IMR-90 (cell line): ENCODE results near the gene TEDDM1. TPM values are rescaled to one million over a fixed set of nuclear protein-coding genes. Genes with fewer than 3 reads are reported as not detected.

ENCODE experiments used
- ATAC-seq: fragments of 200-7000 bp; cut with Tn5 transposase; 2 replicates; pipeline ENCODE4 v1.9.1; 2020; ENCODE audit warnings: low read depth, mild to moderate bottlenecking, moderate library complexity
- BruUV-seq: library from RNA; stranded (reverse); fragments of 400-500 nt; replicated peaks from 2 replicates; lab custom pipeline; 2021; lab: Mats Ljungman, UMichigan
- CTCF ChIA-PET: fragments of 300-600 bp; formaldehyde crosslinking; extraction: SDS; loops from one replicate; lab custom pipeline; 2021; ENCODE audit warnings: antibody characterized with exemption; lab: Yijun Ruan, JAX
- POLR2A ChIA-PET: fragments of 300-600 bp; sonication (Branson Sonifier 250); formaldehyde crosslinking; loops from one replicate; lab custom pipeline; 2022; ENCODE audit warnings: antibody characterized with exemption; ENCODE audit not compliant: unreplicated experiment; lab: Charles Lee
- DNase-seq: peaks from one replicate; pipeline ENCODE4 v3.0.0; 2013
- H2AFZ ChIP-seq: replicated peaks from 2 replicates; pipeline ENCODE3; 2013; ENCODE audit warnings: low read length, mild to moderate bottlenecking; ENCODE audit not compliant: poor library complexity
- H2AK5ac ChIP-seq: 2 replicates; pipeline ENCODE4 v1.6.1; 2013; ENCODE audit warnings: low read depth, low read length, inconsistent platforms
- H2AK9ac ChIP-seq: replicated peaks from 2 replicates; pipeline ENCODE3; 2013; ENCODE audit warnings: mild to moderate bottlenecking, low read depth, low read length, moderate library complexity; ENCODE audit not compliant: poor library complexity
- H2BK120ac ChIP-seq: 2 replicates; pipeline ENCODE4 v1.6.1; 2013; ENCODE audit warnings: low read depth, low read length, inconsistent platforms
- H2BK15ac ChIP-seq: 3 replicates; pipeline ENCODE4 v1.6.1; 2013; ENCODE audit warnings: low read depth, low read length, inconsistent platforms
- H2BK20ac ChIP-seq: 2 replicates; pipeline ENCODE4 v1.6.1; 2013; ENCODE audit warnings: low read depth, mild to moderate bottlenecking, inconsistent platforms, low read length, moderate library complexity
- H2BK5ac ChIP-seq: 2 replicates; pipeline ENCODE4 v1.6.1; 2013; ENCODE audit warnings: mild to moderate bottlenecking, low read depth, low read length, inconsistent platforms; ENCODE audit not compliant: poor library complexity, severe bottlenecking
- H3K14ac ChIP-seq: replicated peaks from 2 replicates; pipeline ENCODE4 v1.6.1; 2013; ENCODE audit warnings: low read depth, low read length, inconsistent platforms
- H3K18ac ChIP-seq: 2 replicates; pipeline ENCODE4 v1.6.1; 2013; ENCODE audit warnings: low read depth, low read length, control low read depth
- H3K23ac ChIP-seq: 2 replicates; pipeline ENCODE4 v1.6.1; 2013; ENCODE audit warnings: low read depth, low read length, inconsistent platforms
- H3K27ac ChIP-seq: 2 replicates; pipeline ENCODE4 v1.5.1; 2013; ENCODE audit warnings: mild to moderate bottlenecking, control low read depth, low read length; ENCODE audit not compliant: insufficient read depth
- H3K27me3 ChIP-seq: 2 replicates; pipeline ENCODE4 v1.6.1; 2013; ENCODE audit warnings: low read length; ENCODE audit not compliant: control insufficient read depth, insufficient read depth
- H3K36me3 ChIP-seq: 2 replicates; pipeline ENCODE4 v1.6.1; 2013; ENCODE audit warnings: low read length, mixed read lengths; ENCODE audit not compliant: control insufficient read depth, insufficient read depth
- H3K4ac ChIP-seq: 2 replicates; pipeline ENCODE4 v1.6.1; 2013; ENCODE audit warnings: low read depth, low read length, inconsistent platforms
- H3K4me1 ChIP-seq: 2 replicates; pipeline ENCODE4 v1.6.1; 2013; ENCODE audit warnings: low read length, mixed read lengths; ENCODE audit not compliant: control insufficient read depth, insufficient read depth
- H3K4me2 ChIP-seq: 2 replicates; pipeline ENCODE4 v1.6.1; 2013; ENCODE audit warnings: low read depth, mild to moderate bottlenecking, control low read depth, low read length, moderate library complexity
- H3K4me3 ChIP-seq: 2 replicates; pipeline ENCODE4 v1.5.1; 2013; ENCODE audit warnings: low read depth, mild to moderate bottlenecking, control low read depth, low read length, moderate library complexity; ENCODE audit not compliant: insufficient read depth
- H3K56ac ChIP-seq: 2 replicates; pipeline ENCODE4 v1.6.1; 2013; ENCODE audit warnings: low read length, inconsistent platforms; ENCODE audit not compliant: insufficient read depth; ENCODE audit errors: extremely low read depth
- H3K79me1 ChIP-seq, 2 experiments: 2 replicates each; pipeline ENCODE4 v1.6.1; 2013; ENCODE audit warnings: low read length in 2 of 2, inconsistent platforms in 1 of 2, low read depth in 1 of 2
- H3K9ac ChIP-seq: 2 replicates; pipeline ENCODE4 v1.6.1; 2013; ENCODE audit warnings: low read depth, low read length, control low read depth
- H3K9me1 ChIP-seq: 2 replicates; pipeline ENCODE4 v1.6.1; 2013; ENCODE audit warnings: low read length, inconsistent platforms; ENCODE audit not compliant: insufficient read depth
- H3K9me3 ChIP-seq: 2 replicates; pipeline ENCODE4 v1.6.1; 2013; ENCODE audit warnings: low read length; ENCODE audit not compliant: control insufficient read depth, insufficient read depth
- H4K20me1 ChIP-seq: 2 replicates; pipeline ENCODE4 v1.6.1; 2013; ENCODE audit warnings: low read length, inconsistent platforms; ENCODE audit not compliant: insufficient read depth
- H4K5ac ChIP-seq: 2 replicates; pipeline ENCODE4 v1.6.1; 2013; ENCODE audit warnings: mild to moderate bottlenecking, low read depth, low read length, control low read depth
- H4K8ac ChIP-seq, 2 experiments: 2 replicates each; pipeline ENCODE4 v1.6.1; 2013; ENCODE audit warnings: low read depth in 2 of 2, low read length in 2 of 2, control low read depth in 1 of 2, inconsistent platforms in 1 of 2
- H4K91ac ChIP-seq: 2 replicates; pipeline ENCODE4 v1.6.1; 2013; ENCODE audit warnings: low read depth, low read length, inconsistent platforms; ENCODE audit not compliant: insufficient read depth
- BHLHE40 ChIP-seq: fragments of 150-350 bp; IDR thresholded peaks from 2 replicates; pipeline ENCODE4 v1.6.1; 2016; ENCODE audit warnings: mild to moderate bottlenecking, low read depth, low read length
- CEBPB ChIP-seq: IDR thresholded peaks from 2 replicates; pipeline ENCODE4 v1.6.1; 2012; ENCODE audit warnings: low read depth, low read length, improper control_type of control experiment
- CHD1 ChIP-seq: IDR thresholded peaks from 2 replicates; pipeline ENCODE4 v1.6.1; 2012; ENCODE audit warnings: low read depth, low read length, improper control_type of control experiment
- CTCF ChIP-seq: conservative IDR thresholded peaks from 2 replicates; pipeline ENCODE4 v1.5.1; 2012; ENCODE audit warnings: mild to moderate bottlenecking, low read depth, low read length, improper control_type of control experiment
- ELK1 ChIP-seq: fragments of 150-350 bp; IDR thresholded peaks from 2 replicates; pipeline ENCODE4 v1.6.1; 2016; ENCODE audit warnings: low read depth, mild to moderate bottlenecking, low read length, moderate library complexity, borderline replicate concordance
- FOS ChIP-seq: fragments of 150-350 bp; IDR thresholded peaks from 2 replicates; pipeline ENCODE4 v1.6.1; 2016; ENCODE audit warnings: low read depth, low read length
- MAFK ChIP-seq: IDR thresholded peaks from 2 replicates; pipeline ENCODE4 v1.6.1; 2012; ENCODE audit warnings: low read depth, low read length, improper control_type of control experiment
- MAZ ChIP-seq: IDR thresholded peaks from 2 replicates; pipeline ENCODE4 v1.6.1; 2012; ENCODE audit warnings: low read depth, mild to moderate bottlenecking, low read length, improper control_type of control experiment, moderate library complexity, borderline replicate concordance
- MXI1 ChIP-seq: IDR thresholded peaks from 2 replicates; pipeline ENCODE4 v1.6.1; 2012; ENCODE audit warnings: low read depth, mild to moderate bottlenecking, low read length, moderate library complexity, borderline replicate concordance
- NFE2L2 ChIP-seq: fragments of 150-350 bp; IDR thresholded peaks from 2 replicates; pipeline ENCODE4 v1.6.1; 2016; ENCODE audit warnings: low read depth, mild to moderate bottlenecking, low read length
- POLR2A ChIP-seq: IDR thresholded peaks from 2 replicates; pipeline ENCODE4 v1.6.1; 2012; ENCODE audit warnings: mild to moderate bottlenecking, low read depth, low read length
- RAD21 ChIP-seq: IDR thresholded peaks from 2 replicates; pipeline ENCODE4 v1.6.1; 2012; ENCODE audit warnings: low read length, improper control_type of control experiment
- RCOR1 ChIP-seq: IDR thresholded peaks from 2 replicates; pipeline ENCODE4 v1.6.1; 2012; ENCODE audit warnings: mild to moderate bottlenecking, low read length, improper control_type of control experiment; ENCODE audit not compliant: insufficient replicate concordance
- RFX5 ChIP-seq: IDR thresholded peaks from 2 replicates; pipeline ENCODE4 v1.8.0; 2012; ENCODE audit warnings: low read depth, mild to moderate bottlenecking, low read length, moderate library complexity
- SMC3 ChIP-seq: fragments of 150-350 bp; IDR thresholded peaks from 2 replicates; pipeline ENCODE4 v1.6.1; 2016; ENCODE audit warnings: low read depth, mild to moderate bottlenecking, antibody characterized with exemption, low read length, moderate library complexity
- USF2 ChIP-seq: fragments of 150-350 bp; IDR thresholded peaks from 2 replicates; pipeline ENCODE4 v1.6.1; 2017; ENCODE audit warnings: mild to moderate bottlenecking, antibody characterized with exemption, low read length, low read depth
- WGBS, 2 experiments: methylation state at CpG; one replicate each; pipeline versions ENCODE4 v1.1.5 to v1.1.7; 2013; ENCODE audit warnings: missing lambda C conversion rate in 2 of 2; ENCODE audit not compliant: insufficient read length in 1 of 2; ENCODE audit errors: extremely low coverage in 2 of 2; 5-methylcytosine and 5-hydroxymethylcytosine counted together
- dilution Hi-C: fragments of 300-500 bp; cut with HindIII; formaldehyde crosslinking; loops from one replicate; pipeline ENCODE4 v1.14.3; 2018; ENCODE audit warnings: low sequenced_read_pairs; ENCODE audit not compliant: unreplicated experiment
- in situ Hi-C: fragments of 300-500 bp; cut with MboI; formaldehyde crosslinking; loops from 3 replicates; pipeline ENCODE4 v1.14.3; 2019; ENCODE audit warnings: low sequenced_read_pairs, inconsistent platforms, mixed read lengths
- intact Hi-C: fragments of 100-400 bp; cut with micrococcal nuclease; formaldehyde crosslinking; loops from 2 replicates; pipeline ENCODE4 v1.10.0; 2022
- polyA plus RNA-seq, 3 experiments: library from polyadenylated mRNA; depleted of rRNA; stranded (reverse); fragments of >200 nt; gene quantifications; 2 replicates each; pipeline ENCODE4 v1.2.3, GENCODE V29; 2012; ENCODE audit warnings: low replicate concordance in 1 of 3
- total RNA-seq: library from RNA; depleted of rRNA; stranded (reverse); fragments of >200 nt; gene quantifications from 2 replicates; pipeline ENCODE4 v1.2.3, GENCODE V29; 2012

TEDDM1 gene
- total and polyA plus RNA-seq, 2 of the 4 experiments (the other 2 are of a cell fraction) = not detected

- intact Hi-C loops (no loop called here), in situ Hi-C loops (no loop called here), dilution Hi-C loops (no loop called here)
- H3K18ac ChIP-seq = no peak overlapping the region
- H3K9ac ChIP-seq = no peak overlapping the region
- H3K4ac ChIP-seq = no peak overlapping the region
- no peak for ATAC-seq
- no CpG with 5 or more reads among the region's 7 CpGs for WGBS, 2 experiments
- H4K5ac ChIP-seq = no peak overlapping the region
- no peak overlapping the region for H2BK20ac ChIP-seq
- BruUV-seq = no TSS peak
- ChIA-PET POLR2A (no interaction called here), CTCF (no interaction called here)
- H3K23ac ChIP-seq = no peak overlapping the region
- no peak overlapping the region for H3K4me3 ChIP-seq
- no peak overlapping the region for H4K91ac ChIP-seq
- H3K27me3 ChIP-seq = no peaks in the 10 kb centered on the region
- H2AFZ ChIP-seq = no peak overlapping the region
- peaks cover 7 to 23% of the 10 kb centered on the region in 2 experiments for H3K79me1 ChIP-seq
- no peak for DNase-seq
- no peak overlapping the region for H3K27ac ChIP-seq
- H3K56ac ChIP-seq = no peak overlapping the region
- H2BK15ac ChIP-seq = no peak overlapping the region
- TF ChIP-seq CEBPB (no peak), MAZ (no peak), BHLHE40 (no peak), RAD21 (no peak), ELK1 (no peak), POLR2A (no peak), SMC3 (no peak), CHD1 (no peak), USF2 (no peak), FOS (no peak), MAFK (no peak), MXI1 (no peak), RFX5 (no peak), NFE2L2 (no peak), CTCF (no peak), RCOR1 (no peak)
- peaks cover 52% of the 10 kb centered on the region for H3K36me3 ChIP-seq
- H2BK5ac ChIP-seq = no peak overlapping the region
- no peak overlapping the region for H3K4me2 ChIP-seq
- H2AK9ac ChIP-seq = no peak overlapping the region
- H3K4me1 ChIP-seq = no peaks in the 10 kb centered on the region; the same call in none of the 2 replicates
- H4K8ac ChIP-seq = no peak overlapping the region
- H4K20me1 ChIP-seq = peaks cover 9% of the 10 kb centered on the region
- H3K9me1 ChIP-seq = peaks cover 10% of the 10 kb centered on the region; the same call in 1 of the 2 replicates
- no peak overlapping the region for H3K14ac ChIP-seq
- no peak overlapping the region for H2BK120ac ChIP-seq
- no peaks in the 10 kb centered on the region for H3K9me3 ChIP-seq
- H2AK5ac ChIP-seq = no peak overlapping the region
These were observed 16.5 kb downstream of the TEDDM1 start for GRCh38 chr1:182383934-182384333.
